HG03103 (cell line): Measurements from ENCODE around the gene ARHGEF38.

Source experiments
- ATAC-seq: cut with Tn5 transposase; IDR thresholded peaks from one replicate; pipeline ENCODE4 v1.9.1; 2021; ENCODE audit warnings: low read depth; ENCODE audit not compliant: unreplicated experiment

Gene ARHGEF38, protein sequence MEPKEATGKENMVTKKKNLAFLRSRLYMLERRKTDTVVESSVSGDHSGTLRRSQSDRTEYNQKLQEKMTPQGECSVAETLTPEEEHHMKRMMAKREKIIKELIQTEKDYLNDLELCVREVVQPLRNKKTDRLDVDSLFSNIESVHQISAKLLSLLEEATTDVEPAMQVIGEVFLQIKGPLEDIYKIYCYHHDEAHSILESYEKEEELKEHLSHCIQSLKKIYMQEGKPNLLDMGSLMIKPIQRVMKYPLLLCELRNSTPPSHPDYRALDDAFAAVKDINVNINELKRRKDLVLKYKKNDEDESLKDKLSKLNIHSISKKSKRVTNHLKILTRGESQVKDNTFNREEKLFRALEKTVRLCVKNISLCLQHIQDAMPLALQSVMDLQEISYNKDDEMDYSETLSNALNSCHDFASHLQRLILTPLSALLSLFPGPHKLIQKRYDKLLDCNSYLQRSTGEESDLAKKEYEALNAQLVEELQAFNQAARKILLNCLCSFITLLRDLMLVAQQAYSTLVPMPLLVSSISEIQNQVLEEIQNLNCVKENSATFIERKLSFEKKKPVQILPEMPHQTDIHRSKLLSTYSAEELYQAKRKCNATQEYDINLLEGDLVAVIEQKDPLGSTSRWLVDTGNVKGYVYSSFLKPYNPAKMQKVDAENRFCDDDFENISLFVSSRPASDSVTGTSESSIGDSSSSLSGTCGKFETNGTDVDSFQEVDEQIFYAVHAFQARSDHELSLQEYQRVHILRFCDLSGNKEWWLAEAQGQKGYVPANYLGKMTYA

DNA sequence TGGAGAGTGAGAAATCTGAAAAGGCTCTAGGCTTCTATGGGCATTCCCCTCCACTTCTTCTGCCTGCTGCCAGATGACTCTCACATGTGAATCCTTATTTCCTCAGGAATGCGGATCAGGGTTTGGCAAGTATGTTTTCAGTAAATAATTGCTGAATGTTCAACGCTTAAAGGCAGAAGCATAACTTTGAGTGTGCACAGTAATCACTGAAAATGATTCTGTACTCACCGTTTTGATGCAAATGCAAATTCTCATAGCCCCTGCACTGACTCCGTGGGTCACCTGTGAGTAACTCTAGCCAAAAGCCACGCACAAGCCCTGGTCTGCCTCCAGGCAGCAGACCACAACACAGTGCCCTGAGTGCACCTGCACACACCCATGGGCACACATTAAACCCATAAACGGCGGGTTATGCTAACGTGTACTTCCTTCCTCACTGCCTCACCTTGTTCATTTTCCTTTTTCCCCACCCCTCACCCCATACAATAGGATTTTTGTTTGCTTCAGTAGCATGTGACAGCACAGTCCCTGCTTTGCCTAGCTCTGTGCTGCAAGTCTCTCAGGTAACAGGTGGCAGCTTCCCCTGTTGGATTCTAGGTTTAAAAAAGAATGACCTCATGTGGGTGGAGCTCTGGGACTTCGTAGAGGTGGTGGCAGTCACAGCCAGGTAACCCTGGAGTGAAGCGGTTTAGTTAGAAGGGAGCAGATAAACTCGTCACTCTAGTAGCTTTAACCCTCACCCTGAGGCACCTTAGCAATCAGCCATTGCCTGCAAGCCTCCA, at the start of gene ARHGEF38:
Gene ARHGEF38 (plus strand): TSS at position 656 of the 782 bp plus-strand sequence. CDS start 146 bp downstream, outside the sequence.
- no peak for ATAC-seq

DNA sequence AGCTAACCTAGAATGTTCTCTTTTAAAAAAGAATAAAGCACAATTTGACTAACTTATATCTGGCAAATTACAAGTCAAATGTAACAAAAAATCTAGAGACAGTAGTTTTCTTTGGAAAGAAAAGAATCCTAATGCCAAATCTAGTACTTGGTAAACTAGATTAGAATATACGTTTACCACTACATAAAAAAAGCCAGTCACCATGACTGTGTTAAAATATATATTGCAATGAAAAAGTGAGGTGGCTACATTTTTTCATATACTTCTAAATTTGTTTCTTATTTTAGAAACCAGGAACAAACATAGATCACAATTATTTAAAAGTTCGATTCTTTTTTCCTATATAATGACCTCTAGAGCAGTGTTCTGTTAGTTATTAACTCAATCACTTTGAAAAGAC, 48.9 kb upstream of the ARHGEF38 start:
- no peak for ATAC-seq

DNA sequence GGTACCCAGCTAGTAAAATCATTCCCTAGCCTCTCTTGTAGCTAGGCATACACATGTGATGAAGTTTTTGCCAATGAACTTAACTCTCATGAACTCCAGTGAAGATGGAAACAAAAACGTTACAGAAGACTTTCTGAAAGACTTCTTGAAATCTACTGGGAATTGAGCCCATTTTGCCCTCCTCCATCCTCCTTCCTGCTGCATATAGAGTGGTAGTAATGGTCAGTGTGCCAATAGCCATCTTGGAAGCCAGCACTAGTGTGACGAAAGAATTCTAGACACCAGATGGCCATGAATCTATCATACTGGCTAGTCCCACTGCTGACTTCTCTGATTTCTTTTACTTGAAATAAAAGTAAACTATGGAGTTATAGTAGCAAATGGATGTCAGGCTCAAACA, 47.7 kb upstream of the ARHGEF38 start:
- ATAC-seq: no peak

DNA sequence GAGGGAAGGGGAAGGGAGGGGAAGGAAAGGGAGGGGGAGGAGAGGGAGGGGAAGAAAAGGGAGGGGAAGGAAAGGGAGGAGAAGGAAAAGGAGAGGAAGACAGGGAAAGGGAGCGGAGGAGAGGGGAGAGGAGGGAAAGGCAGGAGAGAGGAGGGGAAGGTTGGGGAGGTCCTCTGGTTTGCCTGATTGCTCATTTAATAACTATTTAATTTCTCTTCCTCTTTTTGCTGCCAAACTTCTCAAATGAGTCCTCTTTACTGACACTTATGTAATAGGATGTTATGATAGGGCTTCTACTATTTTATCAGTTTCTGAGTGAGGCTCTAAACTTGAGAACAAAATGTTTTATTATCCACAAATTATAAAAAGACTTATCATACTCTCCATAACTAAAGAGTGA, 43.1 kb upstream of the ARHGEF38 start:
- peak; percentile 88 for ATAC-seq

DNA sequence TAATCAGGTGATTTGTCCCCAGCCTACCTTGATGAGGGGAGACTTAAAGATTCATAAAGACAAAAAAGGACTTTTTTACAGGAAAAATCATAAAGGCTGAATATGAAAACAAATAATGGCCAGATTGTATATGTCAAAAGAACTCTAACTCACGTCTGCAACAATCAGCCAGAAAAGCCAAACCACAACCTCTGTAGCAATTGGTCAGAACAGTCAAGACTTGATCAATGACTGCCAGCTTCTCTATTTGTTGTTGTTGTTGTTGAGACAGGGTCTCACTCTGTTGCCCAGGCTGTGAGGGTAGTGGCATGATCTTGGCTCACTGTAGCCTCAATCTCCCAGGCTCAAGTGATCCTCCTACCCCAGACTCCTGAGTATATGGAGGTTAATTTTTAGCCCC, 42.7 kb upstream of the ARHGEF38 start:
- no peak for ATAC-seq

DNA sequence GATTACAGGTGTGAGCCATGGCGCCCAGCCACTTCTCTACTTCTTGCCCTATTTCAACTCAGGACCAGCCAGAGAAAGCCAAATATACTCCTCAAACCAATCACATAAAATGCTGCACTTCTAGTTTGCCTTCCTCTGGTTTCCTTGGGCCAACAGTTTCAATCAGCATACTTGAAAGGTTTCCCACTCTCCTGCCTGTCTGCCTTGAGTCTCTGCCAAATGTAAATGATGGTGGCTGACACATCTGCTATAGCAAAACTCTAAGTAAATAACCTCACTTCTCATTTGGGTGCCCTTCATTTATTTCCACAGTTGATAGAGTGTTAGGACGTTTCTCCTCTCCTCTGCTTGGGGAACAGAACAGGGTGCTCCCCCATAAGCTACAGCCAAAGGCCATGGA, 42.2 kb upstream of the ARHGEF38 start:
- no peak for ATAC-seq

DNA sequence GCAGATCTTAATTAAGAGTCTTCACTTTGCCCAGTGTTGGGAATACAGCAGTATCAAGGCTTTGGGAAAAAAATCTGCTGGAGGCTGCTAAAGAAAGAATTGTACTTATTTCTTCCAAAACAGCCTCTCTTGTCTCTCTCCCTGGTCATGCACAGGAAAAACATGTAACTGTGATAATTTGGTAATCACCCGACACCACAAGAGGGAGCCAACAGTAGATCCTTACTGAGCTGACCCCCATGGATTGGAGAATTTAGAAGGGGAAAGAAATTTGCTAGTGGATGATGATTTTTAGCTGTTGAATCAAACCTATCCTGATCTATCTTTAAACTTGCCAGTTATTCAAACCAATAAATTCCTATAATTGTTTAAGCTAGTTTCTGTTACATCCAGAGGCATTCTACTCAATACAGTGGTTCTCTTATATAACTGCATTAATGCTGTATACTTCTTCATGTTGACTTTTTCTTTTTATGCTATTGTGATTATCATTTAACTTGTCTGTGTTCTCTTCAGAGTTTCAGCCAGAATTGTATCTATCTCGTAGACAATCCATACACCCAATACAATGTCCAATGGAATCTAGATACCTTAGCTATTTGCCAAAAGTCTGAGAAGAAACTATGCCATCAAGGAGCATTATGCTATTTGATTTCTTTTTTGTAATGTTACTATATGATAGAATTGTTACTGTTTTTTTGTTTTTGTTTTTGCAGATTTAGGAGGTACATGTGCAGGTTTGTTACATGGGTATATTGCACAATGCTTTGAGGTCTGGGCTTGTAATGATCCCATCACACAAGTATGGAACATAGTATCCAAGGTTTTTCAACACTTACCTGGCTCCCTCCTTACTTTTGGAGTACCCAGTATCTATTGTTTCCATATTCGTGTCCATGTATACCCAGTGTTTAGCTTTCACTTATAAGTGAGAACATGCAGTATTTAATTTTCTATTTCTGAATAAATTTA, 31.3 kb upstream of the ARHGEF38 start:
- no peak for ATAC-seq

DNA sequence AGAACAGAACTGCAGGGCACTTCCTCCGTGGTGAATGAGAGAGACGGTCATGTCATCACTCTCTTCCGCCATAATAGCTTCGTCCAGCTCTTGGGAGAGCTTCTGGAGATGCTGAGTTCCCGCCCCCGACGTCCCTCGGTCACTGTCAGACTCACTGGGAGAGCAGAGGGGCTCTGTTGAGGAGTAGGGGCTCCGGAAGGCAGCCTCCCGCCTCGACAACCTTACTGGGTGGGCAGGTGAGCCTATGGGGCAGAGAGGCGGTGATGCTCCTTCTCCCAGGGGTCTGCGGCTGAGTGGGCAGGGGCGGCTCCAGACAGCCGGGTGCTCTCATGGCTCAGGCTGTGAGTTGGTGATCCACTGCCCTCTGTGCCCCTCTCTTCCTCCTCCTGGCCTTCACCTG, 25.8 kb upstream of the ARHGEF38 start:
- ATAC-seq: no peak

DNA sequence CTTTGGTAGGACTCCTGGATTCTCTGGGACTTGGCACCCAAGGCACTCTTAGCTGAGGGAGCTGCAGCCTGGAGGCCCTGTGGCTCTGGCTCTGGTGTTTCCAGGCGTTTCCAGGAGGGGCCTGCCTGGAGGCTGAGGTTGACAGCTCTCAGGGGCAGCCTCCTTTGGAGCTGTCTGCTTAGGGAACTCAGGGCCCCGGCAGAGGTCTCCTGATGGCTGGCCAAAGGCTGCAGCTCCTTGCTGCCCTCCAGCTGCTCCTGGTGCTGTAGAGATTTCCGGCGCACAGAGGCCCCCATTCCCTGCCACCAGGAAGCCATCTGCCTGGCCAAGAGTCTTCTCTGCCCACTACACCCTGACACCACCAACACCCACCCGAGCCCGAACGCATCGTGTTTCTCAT, 25.3 kb upstream of the ARHGEF38 start:
- no peak for ATAC-seq

DNA sequence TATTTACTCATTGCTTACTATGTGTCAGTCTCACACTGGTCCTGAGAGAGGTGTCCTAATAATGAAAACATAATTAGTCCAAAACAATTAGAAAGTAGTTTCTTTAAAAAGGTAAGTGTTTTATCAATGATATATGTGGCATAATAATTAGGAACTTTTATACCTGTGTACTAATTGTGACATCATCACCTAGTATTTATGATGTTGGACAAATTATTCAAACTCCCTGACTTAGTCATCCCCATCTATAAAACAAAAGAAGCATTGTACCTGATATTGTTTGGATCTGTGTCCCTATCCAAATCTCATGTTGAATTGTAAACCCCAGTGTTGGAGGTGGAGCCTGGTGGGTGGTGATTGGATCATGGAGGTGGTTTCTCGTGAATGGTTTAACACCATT, 15.8 kb upstream of the ARHGEF38 start:
- ATAC-seq: no peak

DNA sequence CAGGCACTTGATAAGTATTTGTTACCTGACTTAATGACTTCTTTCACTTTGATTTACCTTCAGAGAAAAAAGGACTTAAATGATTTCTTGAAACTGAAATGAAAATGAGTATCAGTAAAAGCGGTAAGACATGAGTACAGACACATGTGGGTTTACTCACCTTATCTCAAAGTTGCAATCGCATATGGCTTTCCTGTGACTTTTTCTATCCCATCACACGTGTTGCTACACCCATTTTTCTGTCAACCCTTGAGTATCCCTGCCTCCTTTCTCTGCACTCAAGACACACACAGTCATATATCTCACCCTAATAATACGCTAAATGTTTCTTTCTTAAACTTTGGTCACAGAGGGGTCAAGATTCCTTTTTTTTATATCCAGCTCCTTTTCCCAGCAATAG, 11.0 kb upstream of the ARHGEF38 start:
- ATAC-seq: no peak

DNA sequence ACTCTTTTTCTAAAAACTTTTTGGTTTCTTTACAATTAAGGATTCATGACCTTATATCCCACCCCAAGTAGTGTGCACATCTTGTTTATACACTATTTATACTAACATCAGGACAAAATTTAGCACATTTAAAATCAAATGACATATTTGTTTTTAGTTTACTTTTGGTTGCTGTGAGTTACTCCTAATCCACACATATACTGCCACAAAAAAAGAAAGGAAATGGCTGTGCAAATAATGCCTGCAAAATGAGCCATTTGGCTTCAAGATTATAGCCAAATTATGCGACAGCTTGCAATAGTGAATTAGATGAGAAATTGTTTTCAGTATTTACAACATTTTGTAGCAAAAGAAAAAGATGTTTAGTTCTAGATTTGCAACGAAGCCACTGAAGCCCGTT, 10.4 kb upstream of the ARHGEF38 start:
- ATAC-seq: no peak

DNA sequence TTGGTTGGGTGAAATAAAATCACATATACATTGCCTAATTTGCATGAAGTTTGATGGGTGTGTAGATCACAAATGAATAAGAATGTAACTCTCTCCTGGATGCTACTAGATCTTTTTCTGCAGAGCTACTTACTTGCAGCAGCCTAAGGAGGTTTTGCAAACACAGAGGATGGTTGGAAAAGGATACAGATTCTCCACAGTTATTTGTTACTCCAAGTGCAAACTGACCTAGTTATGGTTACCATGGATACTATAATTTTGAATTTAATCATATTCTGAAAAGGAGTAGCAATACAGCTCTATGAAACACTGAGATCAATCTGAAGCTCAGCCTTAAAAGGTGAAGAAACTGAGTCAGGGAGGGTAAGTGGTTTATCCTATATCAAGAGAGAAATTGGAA, 9.1 kb upstream of the ARHGEF38 start:
- no peak for ATAC-seq

DNA sequence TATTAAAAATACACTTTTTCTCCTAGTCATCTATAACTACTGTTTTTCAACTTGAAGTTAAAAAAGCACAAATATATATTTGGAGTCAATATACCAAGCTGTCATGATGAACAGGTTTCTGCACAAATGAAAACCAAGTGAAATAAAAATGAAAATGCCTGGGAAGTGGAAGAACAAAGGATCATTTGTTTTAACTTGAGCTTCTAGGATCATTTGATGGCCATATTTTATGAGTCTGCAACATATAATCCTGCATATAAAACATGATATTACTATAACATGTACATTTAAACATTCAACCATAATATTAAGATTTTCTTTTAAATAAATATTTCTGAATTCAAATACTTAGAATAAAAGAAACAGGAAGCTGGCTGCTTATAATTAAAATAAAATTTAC, 8.5 kb upstream of the ARHGEF38 start:
- ATAC-seq: no peak

DNA sequence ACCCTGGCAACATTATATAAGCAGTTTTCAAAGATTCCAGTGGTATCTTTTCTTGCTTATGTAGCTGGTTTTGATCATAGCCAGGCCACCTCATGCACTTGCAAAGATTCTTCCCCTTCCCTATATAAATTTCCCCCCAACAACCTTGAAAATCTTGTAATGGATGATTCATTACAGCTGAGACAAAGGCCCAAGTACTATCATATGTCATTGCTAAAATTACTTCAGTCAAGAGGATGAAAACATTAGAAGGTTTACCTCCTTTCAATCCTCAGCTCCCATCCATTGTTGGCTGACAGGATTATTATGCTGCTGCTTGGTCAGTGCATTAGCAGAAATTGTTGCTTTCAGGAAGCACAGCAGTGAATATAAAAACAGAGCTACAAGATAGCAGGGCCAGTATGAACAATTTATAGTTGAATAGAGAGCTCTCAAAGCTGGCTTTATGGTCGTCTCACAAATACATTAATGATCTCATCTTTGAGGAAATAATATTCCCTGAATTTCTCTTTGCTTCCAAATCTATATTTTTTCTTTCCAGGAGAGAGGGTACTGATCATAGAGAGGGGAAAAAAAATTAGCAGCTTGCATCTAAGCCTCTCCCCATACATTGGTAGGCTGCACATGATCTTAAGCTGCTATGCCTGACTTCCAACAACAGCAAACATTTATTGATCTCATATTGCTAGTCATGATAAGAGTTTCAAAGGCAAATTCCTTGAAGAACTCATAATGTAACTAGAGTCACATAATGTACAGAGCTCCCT, 7.7 kb upstream of the ARHGEF38 start:
- no peak for ATAC-seq

DNA sequence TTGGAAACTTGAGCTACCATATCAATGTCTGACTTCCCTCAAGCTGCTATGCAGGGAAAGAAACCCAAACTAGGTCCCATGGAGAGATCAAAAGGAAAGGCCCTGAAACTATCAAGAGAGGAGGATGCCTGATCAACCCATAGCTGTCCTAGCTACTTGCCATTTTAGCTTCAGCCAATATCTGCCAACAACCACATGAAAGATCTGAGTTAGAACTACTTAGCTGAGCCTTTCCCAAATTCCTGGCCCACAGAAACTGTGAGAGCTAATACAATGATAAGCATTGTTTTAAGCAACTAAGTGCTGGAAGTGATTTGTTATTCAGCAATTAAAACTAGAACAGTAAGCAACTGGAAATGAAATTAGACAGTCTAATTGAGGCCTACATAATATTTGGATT, 6.3 kb upstream of the ARHGEF38 start:
- no peak for ATAC-seq

DNA sequence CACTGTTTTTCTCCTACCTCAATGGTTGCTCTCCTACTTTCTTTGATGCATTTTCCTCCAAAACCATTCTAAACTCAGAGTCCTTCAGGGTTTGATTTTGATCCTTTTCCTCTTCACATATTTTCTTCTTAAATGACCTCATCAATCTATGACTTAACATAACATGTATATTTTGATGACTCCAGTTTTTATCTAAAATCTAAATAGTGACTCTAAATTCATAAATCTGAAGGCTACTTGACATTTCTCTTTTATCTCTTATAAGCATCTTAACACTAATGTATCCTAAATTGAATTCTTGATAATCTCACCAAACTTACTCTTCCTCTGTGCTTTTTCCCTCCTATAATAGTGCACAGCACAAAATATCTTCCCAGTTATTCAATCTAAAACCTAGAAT, 4.7 kb upstream of the ARHGEF38 start:
- ATAC-seq: no peak

DNA sequence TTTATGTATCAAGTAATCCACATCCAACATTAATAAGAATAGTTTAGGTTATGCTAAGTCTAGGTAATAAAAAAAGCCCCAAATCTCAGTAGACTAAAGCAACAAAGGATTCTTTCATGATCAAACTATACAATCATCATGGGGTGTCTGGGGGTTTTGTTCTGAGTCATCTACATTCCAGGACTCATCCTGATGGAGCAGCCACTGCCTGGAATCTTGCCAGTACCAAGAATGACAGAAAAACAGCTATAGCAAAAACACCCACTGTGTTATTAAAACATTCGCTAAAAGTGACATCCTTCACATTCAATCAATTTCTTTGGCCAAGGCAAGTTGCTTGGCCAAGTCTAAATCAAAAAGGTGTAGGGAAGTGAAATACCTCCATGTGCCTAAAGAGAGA, 3.9 kb upstream of the ARHGEF38 start:
- no peak for ATAC-seq

DNA sequence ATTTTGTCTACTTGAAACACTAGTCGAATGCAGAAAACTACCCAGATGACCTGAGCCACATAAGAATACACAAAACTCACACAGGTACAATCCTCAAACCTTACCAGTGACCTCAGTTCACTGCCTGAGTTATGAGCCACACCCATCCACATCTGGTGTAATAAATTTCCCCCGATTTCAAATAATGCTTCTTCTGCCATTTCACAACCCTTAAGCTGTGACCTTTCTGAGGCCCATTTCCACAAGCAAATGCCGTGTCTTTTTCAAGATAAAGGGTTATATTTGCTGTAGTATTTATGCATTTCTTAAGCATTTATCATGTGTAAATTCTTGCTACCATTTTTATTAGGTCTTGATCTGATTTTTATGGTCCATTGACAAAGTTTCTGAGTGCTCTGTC, 1.8 kb upstream of the ARHGEF38 start:
- no peak for ATAC-seq
